ENCODE results near the gene CYP4F12.
"Not testable (repeated sequence)": the region's sequence is repeated elsewhere in the genome, so short reads cannot be mapped to it uniquely, and the experiment has no call there.

Gene CYP4F12

DNA sequence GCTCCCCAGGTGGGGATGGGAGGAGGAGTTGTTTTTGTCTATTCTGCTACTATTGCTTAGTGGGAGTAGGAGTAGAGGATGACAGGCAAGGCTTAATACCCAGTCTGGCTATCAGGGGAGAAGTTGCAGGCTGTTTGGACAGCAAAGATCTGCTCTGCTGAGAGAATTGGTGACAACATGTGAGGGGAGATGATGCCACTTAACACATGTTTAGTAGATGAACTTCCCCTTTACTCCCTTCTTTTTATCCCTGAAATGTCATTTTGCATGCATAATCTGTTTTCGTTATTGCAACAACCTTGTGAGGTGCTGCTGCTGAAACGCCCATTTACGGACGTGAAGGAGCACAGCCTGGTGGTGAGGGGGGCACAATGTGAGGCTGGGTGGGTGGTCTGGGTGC lies 3.0 kb upstream of the CYP4F12 start:
- TF ChIP-seq, protein P1, sequence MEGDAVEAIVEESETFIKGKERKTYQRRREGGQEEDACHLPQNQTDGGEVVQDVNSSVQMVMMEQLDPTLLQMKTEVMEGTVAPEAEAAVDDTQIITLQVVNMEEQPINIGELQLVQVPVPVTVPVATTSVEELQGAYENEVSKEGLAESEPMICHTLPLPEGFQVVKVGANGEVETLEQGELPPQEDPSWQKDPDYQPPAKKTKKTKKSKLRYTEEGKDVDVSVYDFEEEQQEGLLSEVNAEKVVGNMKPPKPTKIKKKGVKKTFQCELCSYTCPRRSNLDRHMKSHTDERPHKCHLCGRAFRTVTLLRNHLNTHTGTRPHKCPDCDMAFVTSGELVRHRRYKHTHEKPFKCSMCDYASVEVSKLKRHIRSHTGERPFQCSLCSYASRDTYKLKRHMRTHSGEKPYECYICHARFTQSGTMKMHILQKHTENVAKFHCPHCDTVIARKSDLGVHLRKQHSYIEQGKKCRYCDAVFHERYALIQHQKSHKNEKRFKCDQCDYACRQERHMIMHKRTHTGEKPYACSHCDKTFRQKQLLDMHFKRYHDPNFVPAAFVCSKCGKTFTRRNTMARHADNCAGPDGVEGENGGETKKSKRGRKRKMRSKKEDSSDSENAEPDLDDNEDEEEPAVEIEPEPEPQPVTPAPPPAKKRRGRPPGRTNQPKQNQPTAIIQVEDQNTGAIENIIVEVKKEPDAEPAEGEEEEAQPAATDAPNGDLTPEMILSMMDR (IDR thresholded peaks at IDR 0.05; ENCODE audit: low read depth, low read length), result no peak
- H3K4me3 ChIP-seq (ENCODE audit: low read depth, low read length), result no peak overlapping the region

DNA sequence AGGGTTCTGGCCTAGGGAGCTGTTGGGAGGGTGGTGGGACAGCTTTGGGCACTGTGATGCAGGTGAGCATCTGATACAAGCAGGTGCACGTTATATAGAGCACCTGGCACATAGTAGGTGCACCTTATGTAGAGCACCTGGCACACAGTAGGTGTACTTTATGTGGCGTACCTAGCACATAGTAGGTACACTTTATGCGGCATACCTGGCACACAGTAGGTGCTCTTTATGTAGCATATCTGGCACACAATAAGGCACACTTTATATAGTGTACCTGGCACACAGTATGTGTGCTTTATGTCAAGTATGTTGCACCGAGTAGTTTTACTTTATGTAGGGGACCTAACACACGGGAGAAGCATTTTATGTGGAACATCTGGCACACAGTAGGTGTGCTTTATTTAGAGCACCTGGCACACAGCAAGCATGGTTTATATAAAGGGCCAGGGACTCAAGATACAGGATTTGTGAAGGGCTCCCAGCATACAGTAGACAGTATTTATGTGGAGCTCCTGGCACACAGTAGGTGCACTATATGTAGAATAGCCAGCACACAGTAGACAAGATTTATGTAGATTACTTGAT lies 1.6 kb upstream of the CYP4F12 start:
- TF ChIP-seq, protein P1 (IDR thresholded peaks at IDR 0.05; ENCODE audit: low read depth, low read length), result no peak
- no peak overlapping the region for H3K4me3 ChIP-seq (ENCODE audit: low read depth, low read length)

DNA sequence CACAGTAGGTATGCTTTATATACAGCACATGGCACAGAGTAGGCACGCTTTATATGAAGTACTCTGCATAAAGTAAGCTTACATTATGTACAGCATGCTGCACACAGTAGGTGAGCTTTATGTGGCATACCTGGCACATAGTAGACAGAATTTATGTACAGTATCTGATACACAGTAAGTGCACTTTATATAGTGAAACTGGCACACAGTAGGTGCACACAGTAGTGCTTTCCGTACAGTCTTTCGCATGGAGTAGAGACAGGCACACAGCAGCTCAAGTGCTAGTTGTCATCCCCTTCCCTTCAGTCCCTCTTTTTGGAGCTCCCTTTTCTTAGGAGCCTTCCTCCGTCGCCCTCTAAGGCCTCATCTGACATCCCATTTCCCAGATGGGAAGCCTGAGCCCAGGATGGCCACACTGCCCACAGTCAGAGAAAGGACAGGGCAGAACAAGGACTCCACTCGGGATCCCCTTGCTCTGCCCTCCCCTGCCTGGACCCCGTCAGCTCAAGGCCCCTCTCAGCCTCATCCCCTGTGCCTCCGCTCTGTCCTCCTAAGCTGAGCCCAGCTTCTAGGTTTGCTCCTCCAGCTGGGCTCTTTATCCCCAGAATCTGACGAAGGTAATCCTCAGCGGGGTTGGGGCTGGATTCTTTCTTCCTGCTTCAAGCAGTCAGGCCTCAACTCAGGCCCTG lies 852 bp upstream of the CYP4F12 start:
- no peak overlapping the region for H3K4me3 ChIP-seq (ENCODE audit: low read depth, low read length)
- TF ChIP-seq, protein P1 (IDR thresholded peaks at IDR 0.05; ENCODE audit: low read depth, low read length), result no peak

DNA sequence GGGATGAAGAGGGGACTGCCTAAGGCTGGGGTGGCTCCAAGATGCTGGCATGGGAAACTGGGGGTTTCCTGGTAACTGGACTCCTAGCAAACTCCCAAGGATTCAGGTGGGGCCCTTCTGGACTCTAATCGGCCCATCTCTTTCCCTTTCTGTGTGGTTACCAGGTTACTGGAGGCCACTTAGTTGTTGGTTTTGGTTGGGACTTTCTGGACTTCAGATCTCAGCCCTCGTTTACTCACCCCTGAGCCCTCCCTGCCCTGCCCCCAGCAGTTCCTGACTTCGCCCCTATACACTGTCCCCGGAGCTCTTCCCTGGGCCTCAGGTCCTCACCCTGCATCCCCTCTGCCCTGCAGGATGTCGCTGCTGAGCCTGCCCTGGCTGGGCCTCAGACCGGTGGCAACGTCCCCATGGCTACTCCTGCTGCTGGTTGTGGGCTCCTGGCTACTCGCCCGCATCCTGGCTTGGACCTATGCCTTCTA lies 328 bp downstream of the CYP4F12 start:
- TF ChIP-seq, protein P1 (IDR thresholded peaks at IDR 0.05; ENCODE audit: low read depth, low read length), result no peak
- no peak overlapping the region for H3K4me3 ChIP-seq (ENCODE audit: low read depth, low read length)

DNA sequence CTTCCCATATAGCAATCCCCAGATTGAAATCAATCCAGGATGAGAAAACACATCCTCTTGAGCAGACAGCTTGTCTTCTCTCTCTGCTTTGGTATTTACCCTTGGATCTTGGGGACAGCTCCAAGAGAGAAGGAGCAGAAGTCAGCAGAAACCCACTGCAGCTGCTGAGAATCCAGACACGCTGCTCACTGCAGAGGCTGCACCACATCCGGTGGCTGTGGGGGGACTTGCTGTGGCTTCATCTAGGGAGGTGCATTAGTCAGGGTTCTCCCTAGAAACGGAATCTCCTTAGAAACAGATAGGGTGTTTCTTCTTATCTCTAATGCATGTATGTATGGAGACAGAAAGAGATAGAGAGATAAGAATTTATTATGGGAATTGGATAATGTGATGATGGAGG lies 2.7 kb downstream of the CYP4F12 start:
- no peak overlapping the region for H3K4me3 ChIP-seq (ENCODE audit: low read depth, low read length)
- TF ChIP-seq, protein P1 (IDR thresholded peaks at IDR 0.05; ENCODE audit: low read depth, low read length), result no peak

DNA sequence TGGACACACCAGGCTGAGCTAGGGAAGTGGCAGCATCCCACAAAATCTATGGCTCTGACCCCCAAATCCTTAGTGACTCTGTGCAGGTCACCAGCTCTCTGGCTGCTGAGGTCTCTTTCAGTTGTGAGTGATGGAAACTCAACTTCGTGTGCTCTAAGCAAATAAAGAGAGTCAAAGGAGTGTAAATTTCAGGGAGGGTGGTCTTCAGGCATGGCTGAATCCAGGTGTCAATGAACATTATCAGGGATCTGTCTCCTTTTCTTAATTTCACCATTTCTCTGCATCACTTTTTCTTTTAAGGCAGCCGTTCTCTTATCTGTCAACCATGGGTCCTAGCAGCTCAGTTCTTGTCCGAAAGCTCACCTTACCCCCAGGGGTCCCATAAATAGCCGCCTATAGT lies 6.2 kb downstream of the CYP4F12 start:
- H3K4me3 ChIP-seq (ENCODE audit: low read depth, low read length), result no peak overlapping the region
- TF ChIP-seq, protein P1 (IDR thresholded peaks at IDR 0.05; ENCODE audit: low read depth, low read length), result no peak

DNA sequence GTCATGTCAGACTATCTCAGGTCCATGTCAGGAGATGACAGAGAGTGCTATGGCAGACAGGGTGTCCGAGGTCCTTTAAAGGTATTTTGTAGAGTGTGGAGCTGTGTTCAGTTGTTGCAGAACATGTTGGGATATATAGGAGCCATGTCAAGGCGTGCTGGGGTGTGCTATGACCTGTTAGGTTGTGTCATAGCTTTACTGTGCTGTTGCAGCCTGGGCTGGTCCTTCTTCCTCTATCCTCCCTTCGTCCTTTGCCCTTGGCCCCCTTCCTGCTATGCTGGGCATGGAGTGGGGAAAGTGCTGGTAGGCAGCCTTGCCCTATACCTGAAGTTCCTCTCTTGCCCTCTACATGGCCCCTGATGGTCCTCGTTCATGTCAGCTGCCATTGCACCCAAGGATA lies 7.0 kb downstream of the CYP4F12 start:
- not testable (repeated sequence) for H3K4me3 ChIP-seq (ENCODE audit: low read depth, low read length)
